LNCAP (cell line): Measurements from ENCODE around the gene HPCA.

Experiments used
- CTCF ChIP-seq: fragments of 450-650 bp; IDR thresholded peaks from 2 replicates; pipeline ENCODE4 v1.5.1; 2017; ENCODE audit warnings: mild to moderate bottlenecking

Gene HPCA

GRCh38 chr1:32903991-32904785 is 17.9 kb downstream of the HPCA start:
- no peak for TF ChIP-seq CTCF

- TF ChIP-seq CTCF: no peak
These were observed 18.5 kb downstream of the HPCA start for GRCh38 chr1:32904797-32905196.

- no peak for TF ChIP-seq CTCF
These were observed 20.4 kb downstream of the HPCA start for GRCh38 chr1:32906654-32907053.

GRCh38 chr1:32907435-32907834 is 21.1 kb downstream of the HPCA start:
- no peak for TF ChIP-seq CTCF

GRCh38 chr1:32910319-32910718 is 24.0 kb downstream of the HPCA start:
- no peak for TF ChIP-seq CTCF

- no peak for TF ChIP-seq CTCF
These were observed 29.7 kb downstream of the HPCA start for GRCh38 chr1:32915766-32916706.

- TF ChIP-seq CTCF: no peak
These were observed 31.2 kb downstream of the HPCA start for GRCh38 chr1:32917521-32917920.
